ENCODE measurements around the gene MAP7.

Gene MAP7

GRCh38 chr6:136294621-136295020, 255.6 kb downstream of the MAP7 start:
- no peaks in the 10 kb centered on the region for H3K27me3 Mint-ChIP-seq
- no peaks in the 10 kb centered on the region for H3K9me3 Mint-ChIP-seq
- H3K4me1 Mint-ChIP-seq, result peaks cover 16% of the 10 kb centered on the region
- ATAC-seq (replicated peaks; ENCODE audit: extremely low read depth, poor library complexity, severe bottlenecking), result no peak
- no peak overlapping the region for H3K27ac Mint-ChIP-seq (ENCODE audit: low read depth)
- H3K4me3 Mint-ChIP-seq, result no peak overlapping the region
- H3K36me3 Mint-ChIP-seq (ENCODE audit: insufficient read depth), result peaks cover 18% of the 10 kb centered on the region
- no peak for DNase-seq (ENCODE audit: low spot score in 2 of 2)
